GM21367 (cell line): ENCODE results near the gene ABCC12.
"Not testable (repeated sequence)": the region's sequence is repeated elsewhere in the genome, so short reads cannot be mapped to it uniquely, and the experiment has no call there.

Experiments used
- ATAC-seq: cut with Tn5 transposase; IDR thresholded peaks from one replicate; pipeline ENCODE4 v1.9.1; 2021; ENCODE audit not compliant: unreplicated experiment

ABCC12 gene

DNA sequence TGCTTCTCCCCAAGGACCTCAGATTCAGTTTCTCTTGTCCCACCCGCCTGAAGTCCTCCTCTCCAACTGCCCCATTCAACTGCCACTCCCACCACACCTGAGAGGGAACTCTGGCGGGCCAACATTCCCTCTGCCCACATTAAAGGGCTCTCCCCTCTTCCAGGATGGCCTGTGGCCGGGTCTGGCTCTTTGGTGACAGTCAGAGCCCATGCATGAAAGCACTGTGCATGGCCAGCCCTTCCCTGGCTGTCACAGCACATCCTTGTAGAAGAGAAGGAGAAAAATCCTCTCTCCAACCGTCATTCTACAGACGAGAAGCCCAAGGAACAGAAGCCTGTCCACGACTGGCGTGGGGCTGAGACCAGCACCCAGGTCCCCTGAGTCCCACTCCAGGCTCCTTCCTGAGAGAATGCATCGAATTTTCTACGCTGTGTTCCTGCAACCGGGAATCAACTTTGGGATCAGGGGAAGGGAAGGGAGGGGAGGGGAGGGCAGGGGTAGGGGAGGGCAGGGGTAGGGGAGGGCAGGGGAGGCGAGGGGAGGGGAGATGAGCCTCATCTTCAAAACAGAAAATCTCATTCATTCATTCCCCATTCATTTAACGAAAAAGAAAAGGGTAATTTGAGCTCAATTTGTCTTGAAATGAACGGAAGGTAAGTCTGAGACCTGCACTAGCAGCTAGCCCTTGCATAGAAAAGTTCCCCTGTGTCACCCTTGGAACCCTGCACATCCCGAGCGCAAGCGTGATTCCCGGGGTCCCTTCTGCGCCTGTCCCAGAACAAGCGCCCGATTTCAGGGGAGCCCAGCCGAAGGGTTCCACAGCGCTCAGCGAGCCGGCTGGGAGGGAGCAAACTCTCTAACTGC, at the start of gene ABCC12:
Gene ABCC12, minus strand, starts transcription at position 68 of the 864 bp plus-strand sequence. CDS start 9,569 bp downstream, outside the sequence.
- no peak for ATAC-seq

DNA sequence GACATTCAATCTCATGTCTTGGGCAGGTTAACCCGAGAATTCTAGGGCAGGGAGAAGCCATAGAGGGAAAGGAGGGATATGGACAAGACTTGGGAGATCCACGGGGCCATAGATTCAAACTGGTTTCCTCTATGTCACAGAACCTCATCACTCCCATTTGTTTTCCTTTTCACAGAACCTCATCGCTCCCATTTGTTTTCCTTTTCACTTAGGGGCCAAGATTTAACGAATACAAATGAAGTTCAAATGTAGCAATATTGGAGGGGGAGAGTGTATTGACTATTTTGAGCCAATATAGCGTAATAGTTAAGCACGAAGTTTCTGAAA, 49.0 kb upstream of the ABCC12 start:
- ATAC-seq, result no peak

DNA sequence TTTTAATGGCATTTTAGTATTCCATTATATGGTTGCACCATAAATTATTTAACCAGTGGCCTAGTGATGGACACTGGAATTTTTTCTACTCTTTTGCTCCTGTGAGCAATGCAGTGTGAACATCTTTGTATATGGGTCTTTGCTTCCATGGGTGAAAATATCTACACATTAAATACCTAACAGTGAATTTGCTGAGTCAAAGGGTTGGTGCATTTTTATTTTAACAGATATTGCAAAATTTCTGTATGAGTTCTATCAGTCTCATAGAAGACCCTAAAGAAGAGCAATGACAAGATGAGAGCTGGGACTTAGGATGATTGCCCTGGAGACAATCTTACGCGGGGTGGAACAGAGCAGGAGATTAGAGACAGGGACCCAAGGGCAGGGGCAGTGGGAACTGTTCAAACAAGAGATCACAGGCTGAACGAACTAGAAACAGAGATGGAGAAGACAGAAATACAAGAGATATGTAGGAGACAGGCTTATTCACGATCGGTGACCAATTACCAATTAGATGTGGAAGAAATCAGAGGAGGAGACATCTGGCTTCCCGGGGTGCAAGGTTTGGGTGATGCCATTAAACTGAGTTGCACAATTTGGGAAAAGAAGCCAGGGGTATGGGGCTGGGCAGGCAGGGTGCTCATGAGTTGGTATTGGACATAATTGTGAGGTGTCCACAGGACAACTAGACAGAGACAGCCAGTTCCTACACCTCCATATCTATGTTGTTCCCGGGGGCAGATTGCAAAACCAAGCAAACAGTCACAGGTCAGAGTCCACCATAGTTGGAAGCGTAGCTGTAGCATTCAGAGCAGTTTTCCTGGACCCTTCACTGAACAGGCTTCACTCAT, 48.4 kb upstream of the ABCC12 start:
- ATAC-seq, result no peak

DNA sequence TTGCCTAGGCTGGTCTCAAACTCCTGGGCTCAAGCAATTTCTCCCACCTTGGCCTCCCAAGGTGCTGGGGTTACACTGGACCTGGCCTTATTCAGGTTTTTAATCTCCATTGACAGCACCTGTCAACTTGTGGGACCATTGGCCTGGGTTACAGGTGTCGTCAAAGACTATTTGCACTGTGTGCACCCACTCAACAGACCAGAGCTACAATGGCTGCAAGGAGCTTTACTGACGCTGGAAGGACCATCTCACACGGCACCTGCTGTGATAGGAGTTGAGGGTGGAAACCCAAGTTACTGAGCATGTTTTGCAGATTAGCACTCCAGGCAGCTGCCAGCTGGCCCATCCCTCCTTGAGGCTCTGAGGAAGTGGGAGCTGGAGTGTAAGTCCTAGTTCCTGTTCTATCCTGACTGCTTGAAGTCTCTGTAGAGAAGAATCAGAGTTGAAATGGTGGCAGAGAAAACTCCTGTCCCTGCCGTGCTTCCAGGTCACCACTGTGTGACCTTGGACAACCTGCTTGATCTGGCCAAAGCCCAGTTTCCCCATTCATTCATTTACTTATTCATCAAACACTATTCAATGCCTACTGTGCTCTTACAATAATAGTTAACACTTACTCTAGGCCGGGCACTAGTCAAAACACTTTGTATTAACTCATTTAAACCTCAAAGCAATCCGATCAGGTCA, 45.9 kb upstream of the ABCC12 start:
- ATAC-seq, result no peak

DNA sequence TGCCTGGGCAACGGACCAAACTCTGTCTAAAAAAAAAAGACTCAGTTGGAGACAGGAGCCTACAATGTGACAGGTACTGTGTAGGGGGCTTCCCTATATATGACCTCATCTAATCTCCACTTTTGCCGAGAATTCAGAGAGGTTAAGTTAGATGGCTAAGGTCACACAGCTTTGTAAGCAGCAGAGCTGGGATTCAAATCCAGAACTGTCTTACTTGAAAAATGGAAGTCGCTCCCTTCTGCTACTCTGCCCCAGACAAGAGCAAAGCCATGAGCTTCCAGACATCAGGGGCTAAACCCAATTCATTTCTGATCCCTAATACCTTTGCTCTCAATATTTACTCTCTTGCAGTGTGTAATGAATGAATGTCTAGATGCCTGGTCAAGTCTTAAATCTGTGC, 41.5 kb upstream of the ABCC12 start:
- ATAC-seq, result no peak

DNA sequence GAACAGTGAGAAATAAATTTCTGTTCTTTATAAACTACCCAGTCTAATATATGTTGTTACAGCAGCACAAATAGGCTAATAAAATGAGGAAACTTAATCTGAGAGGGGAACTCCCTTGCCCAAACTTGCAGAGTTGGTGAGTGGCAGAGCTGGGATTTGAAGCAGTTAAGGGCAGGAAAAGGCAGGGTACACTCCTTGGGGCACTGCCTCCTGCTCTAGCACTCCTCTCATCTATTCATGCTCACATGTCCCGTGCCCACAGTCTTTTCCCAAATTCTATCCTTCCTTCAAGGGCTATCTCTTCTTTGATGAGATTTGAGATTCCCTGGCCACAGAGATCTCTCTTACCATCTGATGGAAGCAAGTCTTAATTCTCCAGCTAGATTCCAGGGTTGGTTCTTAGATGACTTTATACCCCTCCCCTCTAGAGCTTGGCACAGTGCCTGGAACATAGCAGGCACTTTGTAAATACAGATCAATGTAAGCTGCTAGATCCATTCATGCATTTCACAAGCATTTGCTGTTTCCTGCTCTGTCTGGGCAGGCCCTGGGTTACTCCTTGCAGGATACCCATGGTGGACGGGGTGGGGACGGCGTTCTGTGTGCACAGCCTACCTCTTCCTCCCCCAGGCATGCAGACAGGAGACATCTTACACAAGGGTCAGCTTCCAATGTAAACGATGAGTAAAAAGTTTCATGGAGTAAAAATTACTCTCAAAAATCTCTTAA, 39.2 kb upstream of the ABCC12 start:
- ATAC-seq, result no peak

DNA sequence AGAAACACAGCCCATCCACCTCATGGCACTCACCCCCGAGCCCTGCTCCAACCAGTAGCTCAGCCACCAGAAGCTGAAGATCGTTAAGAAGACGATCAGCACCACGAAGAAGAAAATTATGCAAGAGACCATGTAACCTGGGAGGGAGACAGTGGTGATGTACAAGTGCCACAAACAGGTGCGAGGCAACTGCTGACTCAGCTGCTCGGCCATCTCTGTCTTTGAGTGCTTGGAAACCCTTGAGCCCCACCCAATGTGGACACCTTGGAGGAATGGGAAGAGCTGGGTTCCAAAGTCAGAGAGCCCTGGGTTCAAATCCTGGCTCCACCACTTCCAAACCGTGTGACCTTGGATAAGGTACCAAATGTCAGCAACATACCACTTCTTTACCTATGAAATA, 38.1 kb upstream of the ABCC12 start:
- no peak for ATAC-seq

DNA sequence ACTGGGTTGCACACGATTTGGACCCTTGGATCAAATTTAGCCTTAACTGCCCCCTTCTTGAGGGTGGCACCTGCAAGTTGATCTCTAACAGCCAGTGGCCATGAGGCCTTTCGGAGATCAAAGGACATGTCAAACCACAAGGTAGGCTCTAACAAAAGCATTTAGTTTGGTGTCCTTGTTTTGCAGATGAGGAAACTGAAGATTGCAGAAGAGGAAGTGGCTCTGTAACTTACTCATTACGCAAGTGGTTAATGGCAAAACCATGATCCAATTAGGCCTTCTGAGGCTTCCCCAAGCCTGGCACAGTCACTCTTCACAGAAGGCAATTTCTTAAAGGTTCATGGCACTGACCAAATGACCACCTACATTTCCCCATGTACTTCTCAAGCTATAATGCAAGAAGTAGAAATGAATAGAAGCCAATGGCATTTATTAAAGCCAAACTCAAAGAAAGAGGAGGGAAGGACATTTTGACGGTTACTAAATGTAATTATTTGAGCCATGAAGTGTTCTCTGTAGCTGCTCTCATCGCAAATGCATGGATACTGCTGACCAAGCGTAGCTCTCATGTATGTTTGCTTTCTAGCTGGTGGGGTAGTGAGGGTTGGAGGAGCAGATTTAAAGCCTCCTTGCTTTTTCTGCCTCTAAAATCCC, 32.8 kb upstream of the ABCC12 start:
- ATAC-seq, result peak; percentile 73

DNA sequence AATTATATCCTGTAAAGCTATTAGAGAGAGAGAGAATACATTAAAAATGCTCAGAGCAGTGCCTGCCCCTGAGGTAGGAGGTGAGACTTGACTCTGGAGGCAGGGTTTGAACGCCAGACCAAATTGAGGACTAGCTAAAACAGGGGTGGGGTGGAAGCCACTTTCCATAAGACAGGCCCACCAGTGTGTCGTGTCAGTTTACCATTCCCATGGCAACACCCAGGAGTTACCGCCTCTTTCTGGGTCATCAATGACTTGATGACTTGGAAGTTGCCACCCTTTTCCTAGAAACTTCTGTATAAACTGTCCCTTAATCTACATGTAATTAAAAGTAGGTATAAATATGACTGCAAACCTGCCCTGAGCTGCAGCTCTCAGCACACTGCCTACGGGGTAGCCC, 32.0 kb upstream of the ABCC12 start:
- ATAC-seq, result no peak

DNA sequence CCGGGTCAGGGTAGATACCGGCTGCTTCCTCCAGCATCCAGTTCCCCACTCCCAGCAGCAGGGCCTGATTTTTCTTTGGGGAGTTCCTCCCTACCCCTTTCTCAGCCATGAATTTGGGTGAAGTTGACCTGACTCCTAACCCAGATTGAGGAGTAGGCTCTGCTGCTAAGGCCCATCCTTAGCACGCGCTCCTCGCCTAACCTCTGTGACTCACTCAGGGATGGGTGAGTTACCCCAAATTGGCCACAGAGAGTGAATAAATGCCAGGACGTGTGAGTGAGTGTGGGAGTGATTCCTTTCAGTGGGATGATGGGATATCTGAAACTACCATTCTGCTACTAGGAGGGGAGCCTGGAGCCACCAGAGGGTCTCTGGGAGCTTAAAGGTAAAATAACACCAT, 28.9 kb upstream of the ABCC12 start:
- ATAC-seq, result no peak

DNA sequence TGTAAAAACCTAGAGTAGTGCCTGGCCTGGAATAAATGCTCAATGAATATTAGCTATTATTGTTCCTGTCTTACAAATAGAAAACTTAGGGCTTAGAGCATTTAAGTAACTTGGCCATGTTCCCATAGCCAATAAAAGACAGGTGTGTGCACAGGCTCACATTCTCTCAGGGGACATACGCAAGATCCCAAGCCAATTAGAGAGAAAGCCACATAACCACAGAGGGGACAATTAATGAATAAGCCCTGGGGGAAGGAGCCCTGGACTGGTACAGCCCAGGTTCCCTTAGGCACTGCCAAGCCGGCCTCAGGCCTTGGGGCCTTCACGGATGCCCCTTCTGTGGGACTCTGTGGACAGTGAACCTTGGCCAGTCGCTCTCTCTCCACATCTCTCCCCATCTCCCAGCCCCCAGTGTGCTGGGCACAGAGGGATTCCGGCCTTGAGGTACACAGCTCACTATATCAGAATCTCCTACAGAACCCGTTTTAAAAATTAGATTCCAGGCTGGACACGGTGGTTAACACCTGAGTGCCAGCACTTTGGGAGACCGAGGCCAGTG, 27.3 kb upstream of the ABCC12 start:
- no peak for ATAC-seq

DNA sequence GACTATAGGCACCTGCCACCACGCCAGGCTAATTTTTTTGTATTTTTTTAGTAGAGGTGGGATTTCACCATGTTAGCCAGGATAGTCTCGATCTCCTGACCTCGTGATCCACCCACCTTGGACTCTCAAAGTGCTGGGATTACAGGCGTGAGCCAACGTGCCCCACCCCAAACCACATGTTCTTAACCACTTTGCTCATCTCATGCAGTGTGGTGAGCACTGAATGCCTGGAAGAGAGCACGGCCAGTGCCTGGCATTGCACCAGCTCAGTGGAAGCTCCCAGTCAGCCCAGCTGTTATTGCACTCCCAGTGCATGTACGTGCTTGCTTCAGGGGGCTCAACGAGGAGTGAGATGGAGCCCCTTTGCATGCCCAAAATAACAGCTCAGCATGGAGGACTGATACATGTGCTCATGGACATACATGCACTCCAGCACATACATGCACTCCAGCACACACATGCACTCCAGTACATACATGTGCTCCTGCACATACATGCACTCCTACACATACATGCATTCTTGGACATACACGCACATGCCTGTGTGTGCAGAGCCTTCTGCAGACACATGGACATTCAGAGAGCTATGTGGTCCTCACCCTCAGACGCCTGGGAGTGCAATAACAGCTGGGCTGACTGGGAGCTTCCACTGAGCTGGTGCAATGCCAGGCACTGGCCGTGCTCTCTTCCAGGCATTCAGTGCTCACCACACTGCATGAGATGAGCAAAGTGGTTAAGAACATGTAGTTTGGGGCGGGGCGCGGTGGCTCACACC, 26.1 kb upstream of the ABCC12 start:
- ATAC-seq, result not testable (repeated sequence)

DNA sequence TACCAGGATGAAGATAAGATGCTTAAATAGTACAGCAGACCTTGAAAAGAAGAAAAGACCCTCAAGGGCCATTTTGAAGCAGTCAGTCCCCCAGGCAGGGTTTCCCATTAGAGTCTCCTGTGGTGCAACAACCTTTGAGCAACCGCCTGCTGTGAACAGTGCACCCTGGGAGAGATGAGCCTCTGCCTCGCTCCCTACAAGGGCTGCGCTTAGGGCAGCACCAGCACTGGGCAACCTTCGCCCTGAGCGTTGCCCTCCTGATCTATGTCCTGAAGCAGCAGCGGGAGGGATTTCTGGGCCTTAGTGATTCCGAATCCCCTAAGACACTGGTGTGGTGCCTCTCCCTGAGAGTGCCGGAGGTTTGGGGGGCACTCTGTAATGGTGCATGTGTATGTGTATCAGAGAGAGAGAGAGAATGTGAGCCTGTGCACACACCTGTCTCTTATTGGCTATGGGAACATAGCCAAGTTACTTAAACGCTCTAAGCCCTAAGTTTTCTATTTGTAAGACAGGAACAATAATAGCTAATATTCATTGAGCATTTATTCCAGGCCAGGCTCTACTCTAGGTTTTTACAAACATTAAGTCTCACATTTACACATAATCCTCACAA, 25.2 kb upstream of the ABCC12 start:
- no peak for ATAC-seq

DNA sequence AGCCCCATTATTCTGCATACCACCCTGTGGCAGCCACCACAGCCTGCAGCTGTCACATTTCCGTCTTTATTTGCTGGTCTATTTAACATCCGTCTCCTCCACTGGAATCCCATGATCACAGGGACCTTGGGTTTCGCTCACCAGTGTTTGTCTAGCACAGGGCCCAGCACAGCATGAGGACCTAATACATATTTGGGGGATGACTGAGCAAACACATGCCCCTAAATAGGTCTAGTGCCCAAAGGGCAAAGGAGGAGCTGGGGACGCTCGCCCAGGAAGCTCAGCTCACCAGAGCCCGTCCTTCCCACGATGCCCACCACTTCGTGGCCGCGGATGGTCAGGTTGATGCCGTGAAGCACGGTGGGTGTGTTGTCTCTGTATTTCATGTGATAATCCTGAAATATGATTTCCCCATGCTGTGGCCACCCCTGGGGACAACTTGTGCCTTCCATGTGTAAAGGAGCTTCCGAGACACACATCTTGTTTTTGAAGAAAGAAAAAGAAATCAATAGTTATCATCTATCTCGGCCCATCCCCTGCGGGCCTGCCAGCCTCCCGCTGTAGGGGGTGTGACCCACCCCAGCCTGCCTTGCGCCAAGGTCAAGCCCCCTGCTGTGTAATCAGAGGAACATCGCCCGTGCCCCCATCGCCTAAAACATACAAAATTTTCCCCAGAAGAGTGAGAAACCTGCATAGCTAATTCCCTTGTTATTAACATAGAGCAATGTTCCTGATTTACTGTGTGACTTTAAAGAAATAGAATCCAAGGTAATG, 21.0 kb upstream of the ABCC12 start:
- no peak for ATAC-seq

DNA sequence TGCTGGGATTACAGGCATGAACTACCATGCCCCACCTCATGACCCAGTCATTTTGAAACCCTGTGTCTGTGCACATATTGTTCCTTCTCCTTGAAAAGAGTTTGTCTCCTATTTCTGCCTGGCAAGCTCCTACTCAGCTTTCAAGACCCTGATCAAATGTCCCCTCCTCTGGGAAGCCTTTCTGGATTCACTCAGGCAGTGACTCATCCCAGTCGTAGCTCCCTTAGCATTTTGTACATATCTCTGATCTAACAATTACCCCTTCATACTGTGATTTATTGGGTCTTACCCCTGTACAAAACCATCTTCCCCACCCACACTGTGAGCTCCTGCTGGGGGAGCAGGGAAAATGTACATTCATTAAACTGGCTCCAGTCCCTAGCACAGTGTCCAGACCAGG, 18.1 kb upstream of the ABCC12 start:
- ATAC-seq, result no peak

DNA sequence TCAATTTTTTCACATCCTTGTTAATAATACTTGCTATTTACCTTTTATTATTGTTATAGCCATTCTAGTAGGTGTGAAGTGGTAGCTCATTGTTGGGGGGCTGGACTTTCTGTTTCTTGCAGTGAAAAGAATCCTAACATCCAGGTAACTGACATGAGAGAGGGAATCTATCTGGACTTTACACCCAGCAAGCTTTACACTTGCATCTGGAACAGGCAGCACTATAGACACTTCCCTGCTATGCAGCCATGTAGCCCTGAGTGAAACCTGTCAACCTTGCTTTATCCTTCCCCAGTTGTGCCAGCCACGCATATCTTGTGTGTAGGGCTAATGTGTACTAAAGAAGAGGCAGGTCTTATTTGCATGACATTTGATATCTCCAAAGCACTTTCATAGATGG, 16.9 kb upstream of the ABCC12 start:
- no peak for ATAC-seq

DNA sequence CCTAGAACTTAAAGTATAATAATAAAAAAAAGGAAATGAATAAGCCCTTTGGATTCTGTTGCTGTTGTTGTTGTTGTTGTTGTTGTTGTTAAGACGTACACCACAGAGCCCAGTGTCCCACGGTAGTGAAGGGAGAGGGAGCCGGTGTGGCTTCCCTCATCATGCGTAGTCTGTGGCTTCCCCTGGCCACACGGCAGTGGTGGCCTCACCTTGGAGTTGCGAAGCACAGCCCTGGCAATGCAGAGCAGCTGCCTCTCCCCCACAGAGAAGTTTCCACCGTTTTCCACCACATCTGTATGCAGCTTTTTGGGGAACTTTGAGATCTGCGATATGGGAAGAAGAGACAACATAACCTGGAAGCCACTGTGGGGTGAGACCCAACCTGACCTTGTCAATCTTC, 14.1 kb upstream of the ABCC12 start:
- ATAC-seq, result no peak

DNA sequence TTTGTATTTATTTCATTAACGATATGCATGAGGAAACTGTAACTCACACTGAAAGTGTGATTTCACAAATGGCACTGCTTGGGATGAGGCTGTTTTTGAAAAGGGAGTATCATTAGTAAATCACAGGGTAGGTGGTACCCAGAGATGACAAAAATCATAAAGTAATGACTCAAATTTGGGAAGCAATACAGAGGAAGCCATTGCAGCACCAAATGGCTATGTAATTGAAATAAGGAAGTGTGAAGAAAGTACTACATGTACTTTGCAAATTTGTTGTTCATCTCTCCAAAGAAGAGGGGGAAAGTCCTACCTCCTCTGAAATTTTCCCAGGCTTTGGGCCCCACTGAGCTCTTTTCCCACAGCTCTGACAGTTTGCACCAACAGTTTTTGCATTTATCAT, 12.3 kb upstream of the ABCC12 start:
- no peak for ATAC-seq
